ENCODE data around the gene PISD. TPM values are rescaled to one million over a fixed set of nuclear protein-coding genes. Genes with fewer than 3 reads are reported as not detected.

Gene PISD
- total RNA-seq, 1 donor from 2014 or later, result 28.6 TPM

DNA sequence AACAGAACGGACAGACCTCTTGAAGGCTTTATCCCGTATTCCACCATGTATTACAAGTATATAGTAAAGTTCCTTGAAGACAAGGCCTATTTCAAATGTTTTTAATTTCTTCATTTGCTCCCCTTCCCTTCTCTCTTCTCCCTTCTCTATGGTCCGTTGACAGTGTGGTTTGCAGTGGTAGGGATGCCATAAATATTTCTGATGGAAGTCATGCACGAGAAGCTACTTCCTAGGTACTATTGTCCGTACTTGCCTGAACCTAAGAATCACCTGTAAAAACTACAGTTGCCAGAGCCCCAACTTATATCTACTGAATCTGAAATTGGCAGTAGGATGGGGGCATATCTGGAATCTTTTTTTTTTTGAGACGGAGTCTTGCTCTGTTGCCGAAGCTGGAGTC is 2.8 kb downstream of the PISD start:
- no peak for DNase-seq (ENCODE audit: low spot score)
- Mint-ChIP-seq H3K27ac (ENCODE audit: unreplicated experiment) (no peak overlapping the region), H3K36me3 (ENCODE audit: low read depth) (no peaks in the 10 kb centered on the region), H3K4me1 (ENCODE audit: low read depth) (peaks cover 32% of the 10 kb centered on the region), H3K27me3 (ENCODE audit: low read depth) (no peaks in the 10 kb centered on the region), H3K4me3 (ENCODE audit: unreplicated experiment) (no peak overlapping the region), H3K9me3 (ENCODE audit: low read depth) (no peaks in the 10 kb centered on the region)
- TF ChIP-seq, protein P1, sequence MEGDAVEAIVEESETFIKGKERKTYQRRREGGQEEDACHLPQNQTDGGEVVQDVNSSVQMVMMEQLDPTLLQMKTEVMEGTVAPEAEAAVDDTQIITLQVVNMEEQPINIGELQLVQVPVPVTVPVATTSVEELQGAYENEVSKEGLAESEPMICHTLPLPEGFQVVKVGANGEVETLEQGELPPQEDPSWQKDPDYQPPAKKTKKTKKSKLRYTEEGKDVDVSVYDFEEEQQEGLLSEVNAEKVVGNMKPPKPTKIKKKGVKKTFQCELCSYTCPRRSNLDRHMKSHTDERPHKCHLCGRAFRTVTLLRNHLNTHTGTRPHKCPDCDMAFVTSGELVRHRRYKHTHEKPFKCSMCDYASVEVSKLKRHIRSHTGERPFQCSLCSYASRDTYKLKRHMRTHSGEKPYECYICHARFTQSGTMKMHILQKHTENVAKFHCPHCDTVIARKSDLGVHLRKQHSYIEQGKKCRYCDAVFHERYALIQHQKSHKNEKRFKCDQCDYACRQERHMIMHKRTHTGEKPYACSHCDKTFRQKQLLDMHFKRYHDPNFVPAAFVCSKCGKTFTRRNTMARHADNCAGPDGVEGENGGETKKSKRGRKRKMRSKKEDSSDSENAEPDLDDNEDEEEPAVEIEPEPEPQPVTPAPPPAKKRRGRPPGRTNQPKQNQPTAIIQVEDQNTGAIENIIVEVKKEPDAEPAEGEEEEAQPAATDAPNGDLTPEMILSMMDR (IDR thresholded peaks at IDR 0.05), result no peak

DNA sequence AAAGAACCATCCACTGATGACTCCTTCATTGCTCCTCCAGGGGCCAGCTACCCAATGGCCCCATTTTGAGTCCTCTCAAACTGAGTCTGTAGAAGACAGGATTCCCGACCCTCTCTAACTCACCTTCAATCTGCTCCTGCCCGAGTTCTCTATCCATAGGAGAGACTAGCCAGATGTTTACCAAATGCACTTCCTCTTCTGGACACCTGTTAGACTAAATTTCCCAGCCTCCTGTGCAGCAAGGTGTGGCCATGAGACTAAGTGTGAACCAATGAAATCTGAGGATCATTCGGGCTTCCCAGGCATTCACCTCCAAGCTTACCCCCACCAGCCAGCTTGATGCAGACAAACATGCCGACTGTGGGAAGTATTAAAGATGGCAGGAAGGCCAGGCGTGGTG is 7.6 kb downstream of the PISD start:
- Mint-ChIP-seq H3K36me3 (ENCODE audit: low read depth) (no peaks in the 10 kb centered on the region), H3K4me1 (ENCODE audit: low read depth) (peaks cover 19% of the 10 kb centered on the region), H3K4me3 (ENCODE audit: unreplicated experiment) (no peak overlapping the region), H3K9me3 (ENCODE audit: low read depth) (no peaks in the 10 kb centered on the region), H3K27me3 (ENCODE audit: low read depth) (no peaks in the 10 kb centered on the region), H3K27ac (ENCODE audit: unreplicated experiment) (no peak overlapping the region)
- DNase-seq (ENCODE audit: low spot score), result no peak
- TF ChIP-seq, protein P1 (IDR thresholded peaks at IDR 0.05), result no peak

DNA sequence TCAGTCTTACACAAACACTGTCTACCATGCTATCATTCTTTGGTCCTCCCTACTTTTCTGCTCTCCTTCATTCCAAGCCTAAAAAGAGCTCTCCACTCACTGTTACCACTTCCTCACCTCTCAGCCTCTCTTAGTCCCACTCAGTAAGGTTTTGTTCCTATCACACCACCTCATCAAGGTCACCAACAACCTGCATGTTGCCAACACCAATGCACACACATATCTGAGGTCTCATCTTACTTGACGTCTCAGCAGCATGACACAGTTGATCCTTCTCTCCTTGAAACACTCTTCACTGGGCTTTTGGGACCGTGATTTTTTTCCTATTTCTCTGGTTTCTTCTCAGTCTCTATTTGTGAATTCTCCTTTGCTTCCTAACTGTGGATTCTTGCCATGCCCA is 8.1 kb downstream of the PISD start:
- Mint-ChIP-seq H3K36me3 (ENCODE audit: low read depth) (no peaks in the 10 kb centered on the region), H3K27me3 (ENCODE audit: low read depth) (no peaks in the 10 kb centered on the region), H3K27ac (ENCODE audit: unreplicated experiment) (no peak overlapping the region), H3K4me3 (ENCODE audit: unreplicated experiment) (no peak overlapping the region), H3K4me1 (ENCODE audit: low read depth) (peaks cover 18% of the 10 kb centered on the region), H3K9me3 (ENCODE audit: low read depth) (no peaks in the 10 kb centered on the region)
- no peak for DNase-seq (ENCODE audit: low spot score)
- TF ChIP-seq, protein P1 (IDR thresholded peaks at IDR 0.05), result no peak

DNA sequence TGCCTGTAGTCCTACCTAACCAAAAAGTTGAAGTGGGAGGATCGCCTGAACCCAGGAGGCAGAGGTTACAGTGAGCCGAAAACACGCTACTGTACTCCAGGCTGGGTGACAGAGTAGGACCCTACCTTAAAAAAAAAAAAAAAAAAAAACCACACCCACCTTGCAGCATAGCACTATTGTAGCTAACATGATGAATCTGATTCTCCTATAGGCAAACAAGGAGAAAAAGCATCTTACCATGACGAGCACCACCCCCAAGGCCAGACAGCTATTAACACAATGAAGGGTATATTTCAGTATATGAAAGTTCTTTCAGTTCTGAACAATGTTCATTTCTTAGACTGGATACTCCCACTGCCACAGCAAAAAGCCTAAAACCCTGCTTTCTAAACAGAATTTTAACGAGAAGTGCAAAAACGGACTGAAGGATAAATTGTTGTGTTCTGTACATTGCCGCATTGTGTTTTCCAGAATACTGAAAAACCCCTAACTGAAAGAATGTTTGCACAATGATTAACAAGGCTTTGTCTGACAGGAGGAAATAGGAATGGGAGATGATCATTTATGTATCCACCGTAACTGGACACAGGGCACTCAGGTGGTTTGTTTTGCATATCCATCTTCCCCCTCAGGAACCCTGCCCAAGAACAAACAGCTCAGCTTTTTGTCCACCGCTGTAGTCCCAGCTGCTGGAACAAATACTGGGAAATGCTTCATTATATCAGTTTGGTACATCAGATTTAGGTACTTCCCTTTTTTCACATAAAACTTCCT is 8.9 kb downstream of the PISD start:
- Mint-ChIP-seq H3K36me3 (ENCODE audit: low read depth) (no peaks in the 10 kb centered on the region), H3K4me3 (ENCODE audit: unreplicated experiment) (no peak overlapping the region), H3K4me1 (ENCODE audit: low read depth) (peaks cover 16% of the 10 kb centered on the region), H3K27ac (ENCODE audit: unreplicated experiment) (no peak overlapping the region), H3K27me3 (ENCODE audit: low read depth) (no peaks in the 10 kb centered on the region), H3K9me3 (ENCODE audit: low read depth) (no peaks in the 10 kb centered on the region)
- TF ChIP-seq, protein P1 (IDR thresholded peaks at IDR 0.05), result no peak
- no peak for DNase-seq (ENCODE audit: low spot score)

DNA sequence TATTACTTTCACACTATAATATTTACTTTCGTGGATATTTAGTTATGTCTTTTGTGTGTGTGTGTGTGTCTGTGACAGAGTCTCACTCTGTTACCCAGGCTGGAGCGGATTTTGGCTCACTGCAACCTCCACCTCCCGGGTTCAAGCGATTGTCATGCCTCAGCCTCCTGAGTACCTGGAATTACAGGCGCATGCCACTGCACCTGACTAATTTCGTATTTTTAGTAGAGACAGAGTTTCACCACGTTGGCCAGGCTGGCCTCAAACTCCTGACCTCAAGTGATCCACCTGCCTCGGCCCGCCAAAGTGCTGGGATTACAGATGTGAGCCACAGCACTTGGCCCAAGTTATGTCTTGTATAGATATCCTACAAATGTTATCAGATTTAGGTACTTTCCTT is 9.9 kb downstream of the PISD start:
- Mint-ChIP-seq H3K36me3 (ENCODE audit: low read depth) (no peaks in the 10 kb centered on the region), H3K4me3 (ENCODE audit: unreplicated experiment) (no peak overlapping the region), H3K4me1 (ENCODE audit: low read depth) (peaks cover 16% of the 10 kb centered on the region), H3K27me3 (ENCODE audit: low read depth) (no peaks in the 10 kb centered on the region), H3K9me3 (ENCODE audit: low read depth) (no peaks in the 10 kb centered on the region), H3K27ac (ENCODE audit: unreplicated experiment) (no peak overlapping the region)
- DNase-seq (ENCODE audit: low spot score), result no peak
- TF ChIP-seq, protein P1 (IDR thresholded peaks at IDR 0.05), result no peak
